HTERT RPE-1 (cell line): ENCODE results near the gene RPS21.

Experiments used
- in situ Hi-C: fragments of 300-500 bp; cut with MboI; formaldehyde crosslinking; loops from 4 replicates; pipeline ENCODE4 v1.14.3; 2020; ENCODE audit warnings: low sequenced_read_pairs

Gene RPS21

DNA sequence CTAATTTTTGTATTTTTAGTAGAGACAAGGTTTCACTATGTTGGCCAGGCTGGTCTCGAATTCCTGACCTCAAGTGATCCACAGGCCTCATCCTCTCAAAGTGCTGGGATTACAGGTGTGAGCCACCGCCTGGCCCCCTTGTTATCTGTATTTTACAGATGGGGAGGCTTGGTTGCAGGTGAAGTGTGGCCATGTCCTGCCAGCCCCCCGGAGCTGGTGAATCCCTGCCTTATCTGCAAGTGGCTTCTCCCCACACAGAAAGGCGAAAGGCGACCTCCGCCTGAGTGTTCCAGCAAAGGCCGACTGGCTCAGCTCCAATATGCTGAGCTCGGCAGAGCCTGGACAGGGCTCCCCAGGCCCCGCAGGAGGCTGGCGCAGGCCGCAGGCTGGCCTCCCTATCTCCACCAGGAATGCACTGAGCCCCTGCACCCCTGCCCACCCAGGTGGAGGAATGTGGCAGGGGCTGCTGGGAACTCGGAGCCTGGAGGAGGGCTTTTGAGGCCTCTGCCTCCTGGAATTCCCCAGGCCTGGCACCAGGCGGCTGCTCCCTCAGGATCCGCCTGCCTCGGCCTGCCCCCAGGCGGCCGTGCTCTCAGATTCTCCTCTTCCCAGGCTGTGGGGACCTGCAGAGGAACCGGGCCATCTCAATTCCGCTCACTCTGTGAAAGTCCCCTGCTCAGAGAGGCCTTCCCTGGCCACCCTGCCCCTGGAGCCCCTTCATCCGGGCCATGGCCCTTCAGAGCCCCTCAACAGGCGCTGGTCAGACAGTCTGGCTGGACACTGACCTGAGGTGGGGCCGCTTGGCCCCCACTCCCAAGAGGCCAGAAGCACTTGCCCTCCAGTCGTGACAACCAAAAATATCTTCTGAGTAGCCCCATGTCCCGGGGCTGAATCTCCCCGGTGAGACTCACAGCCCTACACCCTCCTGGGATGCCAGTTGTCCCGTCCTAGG is 10.5 kb upstream of the RPS21 start:
- in situ Hi-C loops = no loop called here

DNA sequence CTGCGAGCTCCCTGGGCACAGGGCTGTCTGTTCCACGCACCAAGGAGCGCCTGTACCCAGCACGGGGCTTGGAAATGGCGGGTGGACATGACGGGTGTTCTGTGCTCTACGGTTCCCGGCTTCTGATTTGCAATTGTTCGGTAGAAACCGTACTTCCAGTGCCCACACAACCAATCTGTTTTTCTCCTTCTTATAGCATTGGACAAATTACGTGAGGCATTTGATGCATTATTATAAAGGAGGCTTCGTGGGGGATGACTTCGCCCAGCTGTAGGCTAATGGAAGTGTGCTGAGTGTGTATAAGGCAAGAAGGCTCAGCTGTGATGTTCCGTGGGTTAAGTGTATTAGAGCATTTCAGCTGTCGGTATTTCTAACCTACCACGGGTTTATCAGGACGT is 9.8 kb upstream of the RPS21 start:
- in situ Hi-C loops = no loop called here

GRCh38 chr20:62377615-62378178 is 9.2 kb upstream of the RPS21 start:
- in situ Hi-C loops = no loop called here

GRCh38 chr20:62378215-62378614 is 8.7 kb upstream of the RPS21 start:
- in situ Hi-C loops = no loop called here

- in situ Hi-C loops = no loop called here
Observed at GRCh38 chr20:62381202-62381797, 5.6 kb upstream of the RPS21 start.

DNA sequence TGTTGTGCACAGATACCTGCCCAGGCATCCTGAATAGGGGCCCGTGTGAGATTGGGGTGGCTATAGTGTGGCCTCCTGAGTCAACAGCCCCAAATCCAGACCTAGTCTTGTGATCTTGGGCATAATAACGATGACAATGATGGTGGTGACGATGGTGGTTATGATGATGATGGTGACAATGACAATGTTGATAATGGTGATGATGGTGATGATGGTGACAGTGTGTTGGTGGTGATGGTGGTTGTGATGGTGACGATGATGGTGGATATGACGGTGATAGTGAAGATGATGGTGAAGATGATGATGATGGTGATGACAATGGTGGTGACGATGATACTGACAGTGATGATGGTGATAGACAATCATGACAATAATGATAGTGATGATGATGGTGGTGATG is 5.1 kb upstream of the RPS21 start:
- in situ Hi-C loops = no loop called here

DNA sequence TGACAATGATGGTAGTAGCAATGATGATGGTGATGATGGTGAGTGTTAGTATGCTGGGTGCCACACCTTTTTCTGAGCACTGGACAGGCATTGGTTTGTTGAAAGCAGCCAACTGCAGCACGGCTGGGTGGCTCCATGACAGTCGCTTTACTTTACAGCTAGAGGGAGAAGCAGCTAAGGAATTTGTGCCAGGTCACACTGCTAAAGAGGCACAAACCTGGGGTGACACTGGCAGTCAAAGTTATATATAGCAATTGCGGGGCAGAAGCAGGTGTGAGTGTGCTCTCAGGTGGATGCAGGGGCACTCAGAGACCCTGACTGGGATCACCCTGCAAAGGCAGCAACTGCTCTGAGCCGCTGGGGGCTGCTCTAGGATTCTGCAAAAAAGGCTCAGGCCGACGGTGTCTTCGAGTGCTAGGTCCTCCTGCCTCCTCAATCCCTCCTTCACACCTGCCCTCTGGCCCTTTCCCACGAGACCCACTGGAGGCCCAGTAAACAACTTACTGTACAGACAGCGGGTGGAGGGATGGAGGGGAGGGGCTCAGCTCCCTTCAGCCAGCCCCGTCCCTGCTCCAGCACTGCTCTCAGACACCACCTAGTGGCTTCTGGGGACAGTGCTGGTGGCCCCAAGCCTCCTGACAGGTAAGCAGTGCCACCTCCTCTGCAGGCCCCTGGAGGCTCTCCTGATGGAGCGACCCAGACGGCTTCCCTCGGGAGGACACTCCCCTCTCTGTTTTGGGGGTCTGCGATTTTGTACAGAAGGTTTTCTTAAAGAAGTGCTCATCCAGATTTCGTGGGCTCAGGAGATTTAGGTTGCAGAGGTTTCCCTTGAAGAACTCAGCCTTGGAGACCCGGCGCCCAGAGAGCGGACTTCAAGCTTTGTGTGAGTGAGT is 4.4 kb upstream of the RPS21 start:
- in situ Hi-C loops = no loop called here

GRCh38 chr20:62387219-62387913 is 463 bp downstream of the RPS21 start:
- in situ Hi-C loops = no loop called here

GRCh38 chr20:62387933-62388635 is 1.2 kb downstream of the RPS21 start:
- in situ Hi-C loops = no loop called here

- in situ Hi-C loops = no loop called here
Observed at GRCh38 chr20:62388839-62389600, 2.1 kb downstream of the RPS21 start.

GRCh38 chr20:62389601-62390087 is 2.7 kb downstream of the RPS21 start:
- in situ Hi-C loops = no loop called here

GRCh38 chr20:62390317-62391164 is 3.6 kb downstream of the RPS21 start:
- in situ Hi-C loops = no loop called here

GRCh38 chr20:62391165-62392076 is 4.5 kb downstream of the RPS21 start:
- in situ Hi-C loops = no loop called here

- in situ Hi-C loops = no loop called here
Observed at GRCh38 chr20:62392077-62392418, 5.1 kb downstream of the RPS21 start.

- in situ Hi-C loops = no loop called here
Observed at GRCh38 chr20:62392621-62393334, 5.9 kb downstream of the RPS21 start.

DNA sequence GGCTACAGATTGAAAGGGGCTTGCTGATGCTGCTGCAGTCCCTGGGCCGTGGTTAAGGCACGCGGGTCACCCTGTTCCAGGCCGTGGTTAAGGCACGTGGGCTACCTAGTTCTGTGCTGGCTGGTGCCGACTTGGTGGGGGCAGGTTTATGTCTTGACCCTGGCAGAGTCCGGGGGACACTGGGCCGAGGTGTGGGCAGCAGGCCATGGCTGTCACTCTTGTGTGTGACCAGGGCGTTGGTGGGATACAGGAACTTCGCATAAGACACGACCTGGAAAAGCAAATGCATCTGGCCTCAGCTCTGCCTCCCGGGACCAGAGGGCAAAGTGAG is 6.4 kb downstream of the RPS21 start:
- in situ Hi-C loops = no loop called here

GRCh38 chr20:62393830-62394229 is 6.9 kb downstream of the RPS21 start:
- in situ Hi-C loops = no loop called here
